HG03575 (cell line): ENCODE results near the gene ARFGAP3.
"Not testable (repeated sequence)": the region's sequence is repeated elsewhere in the genome, so short reads cannot be mapped to it uniquely, and the experiment has no call there.

Experiments
- ATAC-seq: cut with Tn5 transposase; IDR thresholded peaks from one replicate; pipeline ENCODE4 v1.9.1; 2021; ENCODE audit not compliant: unreplicated experiment, insufficient number of reproducible peaks, low FRiP score; ENCODE audit errors: extremely low read depth

The ARFGAP3 gene

GRCh38 chr22:42758931-42759629 lies 98.0 kb downstream of the ARFGAP3 start:
- no peak for ATAC-seq

- ATAC-seq = not testable (repeated sequence)
Measured at GRCh38 chr22:42755553-42755952, 101.5 kb downstream of the ARFGAP3 start.

GRCh38 chr22:42755121-42755520 lies 102.0 kb downstream of the ARFGAP3 start:
- not testable (repeated sequence) for ATAC-seq

GRCh38 chr22:42754658-42755057 lies 102.4 kb downstream of the ARFGAP3 start:
- no peak for ATAC-seq

- ATAC-seq = no peak
Measured at GRCh38 chr22:42752912-42753311, 104.2 kb downstream of the ARFGAP3 start.

GRCh38 chr22:42752230-42752746 lies 104.8 kb downstream of the ARFGAP3 start:
- no peak for ATAC-seq

GRCh38 chr22:42750421-42750820 lies 106.7 kb downstream of the ARFGAP3 start:
- not testable (repeated sequence) for ATAC-seq

GRCh38 chr22:42747701-42748513 lies 109.2 kb downstream of the ARFGAP3 start:
- ATAC-seq = no peak
